HG03196 (cell line): ENCODE measurements around the gene HOXD13.

Experiments used
- ATAC-seq: cut with Tn5 transposase; IDR thresholded peaks from one replicate; pipeline ENCODE4 v1.9.1; 2021; ENCODE audit not compliant: unreplicated experiment

The HOXD13 gene

DNA sequence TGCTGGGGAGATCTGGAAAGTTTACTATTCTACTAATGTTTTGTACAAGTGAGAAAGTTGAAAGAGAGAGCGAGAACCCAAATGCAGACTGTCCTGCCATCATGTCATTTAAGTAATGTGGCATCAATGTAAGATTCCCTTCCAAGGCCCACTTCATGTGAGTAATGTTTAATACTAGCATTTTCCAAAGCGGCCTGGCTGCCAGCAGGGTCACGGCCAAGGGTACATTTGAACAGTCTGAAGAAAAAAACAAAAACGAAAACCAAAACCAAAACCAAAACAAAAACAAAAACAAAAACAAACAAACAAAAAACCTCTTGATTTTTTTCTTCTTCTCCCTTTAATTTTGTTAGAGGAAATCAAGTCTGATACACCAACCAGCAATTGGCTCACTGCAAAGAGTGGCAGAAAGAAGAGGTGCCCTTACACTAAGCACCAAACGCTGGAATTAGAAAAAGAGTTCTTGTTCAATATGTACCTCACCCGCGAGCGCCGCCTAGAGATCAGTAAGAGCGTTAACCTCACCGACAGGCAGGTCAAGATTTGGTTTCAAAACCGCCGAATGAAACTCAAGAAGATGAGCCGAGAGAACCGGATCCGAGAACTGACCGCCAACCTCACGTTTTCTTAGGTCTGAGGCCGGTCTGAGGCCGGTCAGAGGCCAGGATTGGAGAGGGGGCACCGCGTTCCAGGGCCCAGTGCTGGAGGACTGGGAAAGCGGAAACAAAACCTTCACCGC, 26.2 kb downstream of the HOXD13 start:
- ATAC-seq: no peak

GRCh38 chr2:176120364-176121189, 28.1 kb downstream of the HOXD13 start:
- ATAC-seq: no peak

- ATAC-seq: no peak
These were observed 28.9 kb downstream of the HOXD13 start for GRCh38 chr2:176121190-176122051.

DNA sequence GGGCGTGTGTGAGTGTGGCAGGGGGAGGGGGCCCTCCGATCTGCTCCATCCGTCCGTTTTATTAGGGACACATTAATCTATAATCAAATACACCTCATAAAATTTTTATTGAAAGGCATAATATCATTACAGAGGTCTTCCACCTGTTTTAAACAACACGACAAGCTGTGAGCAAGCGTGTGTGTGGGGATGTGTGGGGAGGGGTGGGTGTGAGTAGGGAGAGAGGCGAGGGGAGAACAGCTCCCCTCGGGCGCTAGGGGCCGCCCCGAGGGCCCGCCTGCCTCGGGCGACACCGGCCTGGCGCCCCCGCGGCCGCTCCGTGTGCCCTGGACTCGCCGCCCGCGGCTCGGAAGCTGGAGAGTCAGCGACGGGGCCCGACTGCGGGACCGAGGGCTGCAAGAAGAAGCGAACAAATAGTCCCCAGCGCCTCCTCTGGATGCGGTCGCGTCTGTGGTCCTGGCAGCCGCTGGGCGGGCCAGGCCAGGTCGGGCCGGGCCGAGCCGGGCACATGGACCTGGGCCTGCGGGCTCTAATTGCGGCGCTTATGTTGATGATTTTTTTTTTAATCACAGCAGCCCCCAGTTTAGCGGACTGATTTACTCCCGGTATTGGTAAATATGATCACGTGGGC, 29.6 kb downstream of the HOXD13 start:
- ATAC-seq: no peak

- no peak for ATAC-seq
These were observed 30.3 kb downstream of the HOXD13 start, which contains the start of gene HOXD9 for GRCh38 chr2:176122683-176123410. Gene HOXD9, plus strand, starts transcription at chr2:176122719. Its CDS starts 50 bp downstream, at chr2:176122769.

DNA sequence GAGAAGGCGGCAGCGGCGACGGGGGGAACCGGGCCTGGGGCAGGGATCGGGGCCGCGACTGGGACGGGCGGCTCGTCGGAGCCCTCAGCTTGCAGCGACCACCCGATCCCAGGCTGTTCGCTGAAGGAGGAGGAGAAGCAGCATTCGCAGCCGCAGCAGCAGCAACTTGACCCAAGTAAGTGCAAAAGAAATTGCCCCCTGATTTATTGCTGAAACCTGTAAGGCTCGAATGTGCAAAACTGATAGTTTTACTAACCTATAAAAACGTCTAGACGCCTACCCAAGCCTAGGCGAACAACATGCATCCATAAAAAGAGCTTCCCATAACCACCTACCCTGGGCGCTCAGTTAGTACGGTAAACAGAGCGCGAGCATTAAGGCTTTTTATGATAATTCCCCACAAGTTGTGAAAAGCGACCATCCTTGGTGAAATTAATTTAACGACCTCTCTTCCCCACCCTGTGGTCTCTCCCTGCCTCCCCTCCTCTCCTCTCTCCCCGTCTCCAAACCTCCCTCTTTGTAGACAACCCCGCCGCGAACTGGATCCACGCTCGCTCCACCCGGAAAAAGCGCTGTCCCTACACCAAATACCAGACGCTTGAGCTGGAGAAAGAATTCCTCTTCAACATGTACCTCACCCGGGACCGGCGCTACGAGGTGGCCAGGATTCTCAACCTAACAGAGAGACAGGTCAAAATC, 31.0 kb downstream of the HOXD13 start:
- ATAC-seq: no peak

DNA sequence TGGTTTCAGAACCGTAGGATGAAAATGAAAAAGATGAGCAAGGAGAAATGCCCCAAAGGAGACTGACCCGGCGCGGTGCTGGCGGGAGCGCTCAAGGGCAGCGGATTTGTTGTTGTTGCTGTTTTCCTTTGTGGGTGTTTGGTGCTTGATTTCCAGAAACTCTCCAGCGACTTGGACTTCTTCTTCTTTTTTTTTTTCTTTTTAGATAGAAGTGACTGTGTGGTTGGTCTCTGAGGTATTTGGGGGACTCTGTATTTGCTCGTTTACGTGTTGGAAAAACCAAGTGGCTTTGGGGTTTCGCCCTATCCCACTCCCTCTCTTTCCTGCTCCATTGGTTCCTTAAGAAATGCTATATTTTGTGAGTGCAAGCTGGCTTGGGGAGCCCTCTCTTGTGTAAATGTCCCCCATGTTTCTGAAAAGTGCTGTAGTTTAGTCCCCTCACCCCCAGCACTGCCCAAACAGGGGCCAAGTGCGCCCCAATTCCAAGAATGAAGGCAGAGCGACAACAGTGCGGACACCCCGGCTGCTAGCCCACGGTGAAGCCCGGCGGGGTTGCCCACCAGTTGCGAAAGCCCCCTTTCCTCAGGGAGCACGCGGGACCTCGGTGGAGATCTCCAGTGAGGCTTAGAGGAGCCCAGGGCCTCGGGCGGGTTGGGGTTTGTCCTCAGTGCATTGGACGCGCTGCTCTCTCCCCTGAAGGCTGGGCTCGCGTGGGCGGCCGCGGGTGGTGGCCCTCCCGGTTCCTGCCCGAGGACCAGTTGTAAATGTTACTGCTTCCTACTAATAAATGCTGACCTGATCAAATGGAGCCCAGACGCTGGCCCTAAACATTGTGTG, 31.8 kb downstream of the HOXD13 start:
- no peak for ATAC-seq

DNA sequence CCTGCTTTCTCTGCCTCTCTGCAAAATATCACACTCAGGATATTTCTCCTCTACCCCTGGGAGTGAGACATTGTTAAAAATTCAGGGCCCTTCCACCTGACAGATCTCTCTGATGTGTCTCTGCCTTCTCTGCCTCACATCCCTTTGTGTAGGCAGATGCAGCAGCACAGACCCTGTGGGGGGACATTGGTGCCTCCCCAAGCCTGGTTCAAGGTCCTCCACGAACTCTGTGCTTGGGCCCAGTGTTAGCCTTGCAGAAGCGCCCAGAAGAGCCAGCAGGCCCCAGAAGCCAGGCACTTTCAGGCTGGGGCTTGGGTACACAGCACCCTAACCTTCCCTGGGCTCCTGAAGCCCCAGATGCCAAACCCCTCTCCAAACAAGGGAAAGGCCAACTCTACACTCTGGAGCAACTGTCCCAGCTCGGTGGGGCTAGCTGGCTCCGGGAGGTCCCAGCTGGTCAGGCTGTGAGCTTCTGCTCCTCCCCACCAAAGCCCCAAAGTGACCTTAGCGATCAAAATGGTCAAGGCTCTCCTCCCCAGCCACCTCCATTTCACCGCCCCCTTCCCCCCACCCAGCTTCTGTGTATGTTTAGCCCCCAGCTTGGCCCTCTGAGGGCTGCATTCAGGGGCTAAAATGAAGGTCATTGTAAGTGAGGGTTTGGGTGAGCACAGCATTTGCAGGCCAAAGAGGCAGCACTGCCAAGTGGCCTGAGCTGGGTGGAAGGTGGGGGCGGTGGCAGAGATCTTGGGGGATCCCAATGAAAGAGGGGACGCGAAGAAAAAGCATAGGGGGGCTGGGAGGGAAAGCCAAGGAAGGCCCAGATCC, 32.6 kb downstream of the HOXD13 start:
- ATAC-seq: no peak

DNA sequence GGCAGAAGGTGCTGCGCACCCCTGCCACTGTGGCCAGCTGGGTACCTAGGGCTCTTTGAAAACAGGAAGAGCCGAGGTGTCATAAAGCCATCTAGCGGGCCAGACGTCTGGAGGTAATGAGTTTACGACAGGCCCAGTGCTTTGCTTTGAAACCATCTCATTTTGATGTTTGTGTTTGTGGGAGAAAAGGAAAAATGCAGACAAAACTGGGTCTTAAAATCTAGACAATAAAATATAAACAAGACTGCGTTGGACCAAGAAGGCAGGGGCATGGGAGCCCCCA, 33.2 kb downstream of the HOXD13 start:
- ATAC-seq: no peak

DNA sequence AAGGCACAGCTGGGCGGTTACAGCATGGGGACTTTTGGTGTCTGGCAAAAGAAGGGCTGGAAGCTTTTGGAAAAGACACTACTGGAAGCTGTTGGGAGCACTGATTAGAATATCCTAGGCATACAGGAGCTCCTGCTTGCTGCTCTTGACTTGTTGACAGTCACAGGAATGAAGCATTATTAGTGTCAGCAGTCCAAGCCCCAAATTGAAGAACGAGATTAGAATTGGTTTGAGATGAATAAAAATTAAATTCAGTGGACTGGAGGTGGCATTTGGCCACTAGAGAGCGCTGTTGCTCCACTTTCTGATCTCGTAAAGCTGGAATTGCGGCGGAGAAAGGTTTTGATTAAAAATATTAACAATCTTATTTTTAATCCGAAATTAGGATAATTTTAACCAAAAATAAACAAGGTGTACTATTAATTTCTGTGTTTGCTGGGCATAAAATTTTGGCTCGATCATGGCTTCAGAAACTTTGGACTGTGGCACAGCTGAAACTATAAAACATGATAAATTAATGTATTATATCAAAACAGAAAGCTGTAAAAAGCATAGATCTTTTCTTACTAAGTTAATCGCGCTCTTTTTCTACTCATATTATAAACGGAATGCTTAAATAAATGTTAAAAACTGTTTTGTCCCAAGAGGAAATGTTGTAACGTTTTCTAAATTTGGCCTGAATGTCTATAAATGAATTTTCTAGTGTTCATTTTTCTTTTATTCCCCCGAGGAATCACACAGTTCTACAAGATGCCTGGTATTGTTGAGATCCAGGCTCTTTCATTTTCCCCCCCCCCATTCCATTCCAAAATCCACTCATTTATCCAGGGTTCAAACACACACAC, 34.6 kb downstream of the HOXD13 start:
- no peak for ATAC-seq

DNA sequence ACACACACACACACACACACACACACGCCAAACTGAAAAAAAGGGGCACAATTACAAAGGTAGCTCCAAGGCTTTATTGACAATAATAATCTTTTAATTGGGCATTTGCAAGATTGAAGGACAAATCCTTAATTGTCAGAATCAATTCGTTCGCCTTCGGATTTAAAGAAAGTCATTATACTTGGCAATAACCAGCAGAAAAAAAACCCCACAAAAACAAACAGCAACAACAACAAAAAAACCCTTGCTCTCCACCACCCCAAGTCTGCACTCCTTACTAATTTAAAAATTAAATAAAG, 35.2 kb downstream of the HOXD13 start:
- no peak for ATAC-seq

DNA sequence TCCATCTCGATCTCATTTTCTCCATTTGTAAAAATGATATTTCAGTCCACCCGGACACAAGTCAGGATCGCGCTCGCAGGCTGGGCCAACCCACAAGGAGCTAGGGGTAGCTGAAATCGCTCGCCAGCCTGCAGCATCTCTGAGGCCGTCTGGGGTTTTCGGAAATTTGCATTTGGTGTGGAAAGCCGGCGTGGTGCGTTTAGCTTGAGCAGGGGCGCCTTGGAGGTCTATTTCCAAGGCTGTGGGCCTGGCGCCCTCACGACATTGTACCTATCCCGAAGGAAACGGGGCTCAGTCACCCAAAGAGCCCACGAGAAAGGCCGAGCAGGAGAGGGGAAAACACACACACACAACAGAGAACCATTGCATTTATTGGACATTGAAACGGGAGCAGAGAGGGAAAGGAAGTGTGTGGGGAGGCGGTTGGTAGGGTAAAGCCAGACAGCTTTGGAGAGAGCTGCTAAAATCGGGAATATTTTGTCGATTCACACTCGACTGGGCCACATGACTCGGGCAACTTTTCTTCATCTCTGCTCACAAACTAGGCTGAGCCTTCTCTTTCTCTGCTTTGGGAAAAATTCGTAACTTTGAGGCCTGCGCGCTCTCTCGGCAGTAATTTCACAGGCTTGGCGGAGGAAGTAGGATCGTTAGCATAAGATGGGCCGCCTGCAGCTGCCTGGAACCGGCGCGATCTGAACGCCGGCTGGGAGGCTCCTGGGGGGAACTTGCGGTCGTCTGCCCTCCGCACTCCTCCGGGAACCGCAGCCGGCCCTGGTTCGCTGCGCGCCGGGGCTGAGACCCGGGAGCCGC, 35.9 kb downstream of the HOXD13 start:
- ATAC-seq: no peak

DNA sequence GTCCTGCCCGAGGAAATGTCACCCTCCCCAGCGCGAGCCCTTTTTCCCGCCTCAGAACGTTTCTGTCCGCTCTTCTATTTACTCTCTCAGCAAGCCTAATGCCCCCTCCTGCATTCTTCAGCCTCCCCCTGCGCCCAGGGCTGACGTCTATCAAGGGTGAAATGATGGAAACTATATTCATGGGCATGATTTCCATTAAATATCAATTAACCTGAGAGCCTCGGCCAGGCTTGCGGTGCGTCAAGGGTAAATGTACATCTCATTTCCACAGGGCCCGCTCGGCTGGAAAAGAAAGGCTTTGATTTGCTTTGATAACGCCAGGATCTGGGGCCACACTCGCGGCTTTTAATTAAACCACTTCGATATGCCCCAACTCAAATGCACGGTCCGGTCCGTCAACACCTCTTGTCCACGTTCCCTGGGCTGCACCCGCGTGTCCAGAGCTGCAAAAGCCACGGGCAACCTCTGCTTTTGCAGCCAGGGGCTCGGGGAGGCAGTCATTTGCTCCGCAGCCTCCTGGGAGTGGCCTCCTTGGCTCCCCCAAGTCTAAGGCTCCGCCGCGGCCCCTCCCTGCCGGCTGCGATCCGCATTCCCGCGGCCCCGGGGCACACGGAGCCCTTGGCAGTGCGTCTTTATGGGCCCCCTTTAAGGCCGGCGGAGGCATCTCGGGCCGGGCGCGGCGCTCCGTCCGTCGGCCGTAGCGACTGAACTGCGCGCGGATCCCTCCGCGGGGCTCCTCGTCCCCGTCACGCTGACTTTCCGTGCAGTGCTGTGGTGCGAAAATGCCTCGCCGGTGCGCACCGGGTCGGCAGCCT, 36.7 kb downstream of the HOXD13 start, which contains the start of gene HOXD8:
TSS of gene HOXD8 (plus strand) at position 724 of the 815 bp plus-strand sequence. CDS start 662 bp downstream, outside the sequence.
- no peak for ATAC-seq

- ATAC-seq: no peak
These were observed 37.3 kb downstream of the HOXD13 start for GRCh38 chr2:176129813-176130146.

GRCh38 chr2:176130147-176130956, 37.8 kb downstream of the HOXD13 start:
- no peak for ATAC-seq
